HG02571 (cell line): ENCODE data around the gene BCS1L.

Source experiments
- ATAC-seq: cut with Tn5 transposase; IDR thresholded peaks from one replicate; pipeline ENCODE4 v1.9.1; 2021; ENCODE audit warnings: mild to moderate bottlenecking, moderate library complexity; ENCODE audit not compliant: unreplicated experiment

Gene BCS1L

DNA sequence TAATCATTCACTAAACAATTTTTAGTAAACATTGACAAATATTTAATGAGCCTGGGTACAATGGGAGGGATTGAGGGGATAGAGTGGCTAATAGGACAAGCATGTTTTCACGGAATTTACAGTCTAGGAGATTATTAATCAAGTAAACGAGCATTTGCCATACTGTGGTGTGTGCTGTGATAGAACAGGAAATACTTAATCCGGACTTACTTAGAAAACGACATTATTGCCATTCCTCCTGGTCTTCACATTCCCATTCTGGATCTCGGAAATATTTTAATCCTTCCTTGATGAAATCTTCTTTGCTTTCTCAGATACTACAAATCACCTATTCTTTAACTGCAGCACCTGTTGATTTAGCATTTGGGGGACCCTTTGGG is 52.1 kb downstream of the BCS1L start:
- no peak for ATAC-seq
